ENCODE data around the gene SRR. TPM values are rescaled to one million over a fixed set of nuclear protein-coding genes. Genes with fewer than 3 reads are reported as not detected.
"Not testable (repeated sequence)": the region's sequence is repeated elsewhere in the genome, so short reads cannot be mapped to it uniquely, and the experiment has no call there.

SRR gene
- total RNA-seq, 2 donors from 2014 or later = 11.8 to 19.1 TPM

DNA sequence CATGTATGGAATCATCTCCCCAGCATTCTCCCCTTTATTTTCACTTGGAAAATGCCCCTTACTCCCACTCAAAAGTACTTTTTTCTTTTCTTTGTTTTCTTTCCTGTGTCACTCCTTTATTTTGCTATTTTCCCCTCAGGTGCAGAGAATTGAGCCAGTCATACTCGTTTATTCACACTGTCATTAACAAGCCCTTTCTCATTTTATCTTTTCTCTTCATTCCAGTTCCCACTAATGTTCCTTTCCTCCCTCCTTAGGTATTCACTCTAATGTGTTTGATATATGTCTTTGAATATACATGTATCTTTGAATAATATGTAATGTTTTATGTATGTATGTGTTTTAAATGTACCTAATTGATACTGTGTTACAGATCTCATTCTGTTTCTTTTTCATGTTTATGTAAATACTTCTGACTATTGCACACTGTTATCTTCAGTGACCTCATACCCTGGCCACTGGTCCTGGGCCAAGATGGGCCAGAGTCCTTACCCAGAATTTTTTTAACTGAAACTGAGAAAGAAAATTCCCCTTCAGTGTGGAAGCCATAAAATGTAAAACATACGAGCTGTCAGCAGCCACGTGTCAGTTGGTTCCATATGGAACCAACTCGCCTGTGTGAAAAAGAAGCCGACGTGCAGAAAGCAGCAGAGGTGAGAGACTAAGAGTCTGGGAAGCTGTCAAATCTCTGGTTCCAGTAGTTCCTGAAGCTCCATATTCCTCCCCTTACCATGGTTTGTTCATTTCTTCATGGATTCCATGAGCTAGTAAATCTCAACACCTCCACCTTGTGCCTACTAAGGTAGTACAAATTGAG lies 5.8 kb downstream of the SRR start:
- H3K27me3 Mint-ChIP-seq = no peaks in the 10 kb centered on the region
- peaks cover 16% of the 10 kb centered on the region for H3K4me1 Mint-ChIP-seq
- ATAC-seq (replicated peaks) = no peak
- H3K9me3 Mint-ChIP-seq = no peaks in the 10 kb centered on the region
- peaks cover 12% of the 10 kb centered on the region for H3K36me3 Mint-ChIP-seq (ENCODE audit: low read depth)
- no peak overlapping the region for H3K4me3 Mint-ChIP-seq
- H3K27ac Mint-ChIP-seq = peak overlapping the region; percentile 10

DNA sequence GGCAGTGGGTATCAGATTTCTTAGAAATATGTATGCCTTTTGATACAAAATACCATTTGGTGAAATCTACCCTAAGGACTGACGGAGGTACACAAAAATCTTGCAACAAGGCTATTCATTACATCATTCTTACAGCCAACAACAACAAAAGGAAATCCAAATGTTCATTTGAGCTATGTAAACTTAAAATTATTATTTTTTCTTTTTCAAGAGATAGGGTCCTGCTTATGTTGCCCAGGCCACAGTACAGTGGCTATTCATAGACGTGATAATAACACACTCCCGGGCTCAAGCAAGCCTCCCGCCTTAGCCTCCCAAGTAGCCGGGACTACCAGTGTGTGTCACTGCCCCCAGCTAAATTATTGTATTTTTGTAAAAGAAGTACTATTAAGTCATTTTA lies 9.0 kb downstream of the SRR start:
- ATAC-seq (replicated peaks) = no peak
- Mint-ChIP-seq H3K27me3 (no peaks in the 10 kb centered on the region), H3K36me3 (ENCODE audit: low read depth) (peaks cover 6% of the 10 kb centered on the region), H3K27ac (no peak overlapping the region), H3K4me1 (peaks cover 5% of the 10 kb centered on the region), H3K4me3 (no peak overlapping the region), H3K9me3 (no peaks in the 10 kb centered on the region)

DNA sequence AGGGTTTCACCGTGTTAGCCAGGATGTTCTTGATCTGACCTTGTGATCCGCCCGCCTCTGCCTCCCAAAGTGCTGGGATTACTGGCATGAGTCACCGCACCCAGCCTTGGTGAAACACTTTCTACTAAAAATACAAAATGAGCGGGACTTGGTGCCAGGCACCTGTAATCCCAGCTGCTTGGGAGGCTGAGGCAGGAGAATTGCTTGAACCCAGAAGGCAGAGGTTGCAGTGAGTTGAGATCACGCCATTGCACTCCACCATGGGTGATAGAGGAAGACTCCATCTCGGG lies 13.1 kb downstream of the SRR start:
- H3K27me3 Mint-ChIP-seq, H3K27ac Mint-ChIP-seq: not testable (repeated sequence)
- peaks cover 20% of the 10 kb centered on the region for H3K36me3 Mint-ChIP-seq (ENCODE audit: low read depth)

DNA sequence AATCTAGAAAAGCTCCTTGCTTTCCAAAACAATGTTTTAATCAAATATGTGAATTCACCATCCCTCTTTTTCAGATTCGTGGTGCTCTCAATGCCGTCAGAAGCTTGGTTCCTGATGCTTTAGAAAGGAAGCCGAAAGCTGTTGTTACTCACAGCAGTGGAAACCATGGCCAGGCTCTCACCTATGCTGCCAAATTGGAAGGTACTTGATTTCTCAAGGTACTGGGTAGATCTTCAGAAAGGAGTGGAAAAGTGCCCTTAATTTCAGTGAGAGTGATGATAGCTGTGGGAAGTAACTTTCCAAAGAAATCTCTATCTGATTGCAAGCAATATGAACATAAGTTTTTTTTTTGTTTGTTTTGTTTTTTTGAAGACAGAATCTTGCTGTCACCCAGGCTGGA lies 14.0 kb downstream of the SRR start:
- Mint-ChIP-seq H3K27me3 (no peaks in the 10 kb centered on the region), H3K27ac (no peak overlapping the region), H3K4me3 (no peak overlapping the region), H3K4me1 (peaks cover 5% of the 10 kb centered on the region), H3K9me3 (no peaks in the 10 kb centered on the region), H3K36me3 (ENCODE audit: low read depth) (peaks cover 20% of the 10 kb centered on the region)
- ATAC-seq (replicated peaks) = no peak

More for the DNA sequence above, 13.1 kb downstream of the SRR start:
- H3K4me3 Mint-ChIP-seq; H3K4me1 Mint-ChIP-seq; ATAC-seq (replicated peaks); H3K9me3 Mint-ChIP-seq: not testable (repeated sequence)

DNA sequence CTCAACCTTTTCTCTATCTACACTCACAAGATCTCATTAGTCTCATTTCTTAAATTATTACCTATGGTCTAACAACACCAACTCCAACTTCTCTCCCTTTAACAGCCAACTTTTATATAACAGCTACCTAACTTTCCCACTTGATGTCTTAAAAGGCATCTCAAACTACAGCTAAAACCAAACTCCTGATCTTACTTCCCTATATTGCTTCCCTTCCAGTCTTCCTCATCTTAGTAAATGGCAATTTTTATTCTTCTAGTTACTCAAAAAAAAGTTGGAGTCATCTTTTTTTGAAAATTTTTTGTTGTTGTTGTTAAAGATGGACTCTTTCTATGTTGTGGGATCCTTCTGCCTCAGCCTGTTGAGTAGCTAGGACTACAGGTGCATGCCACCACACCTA lies 15.3 kb downstream of the SRR start:
- ATAC-seq (replicated peaks) = no peak
- Mint-ChIP-seq H3K4me1 (peaks cover 5% of the 10 kb centered on the region), H3K27me3 (no peaks in the 10 kb centered on the region), H3K4me3 (no peak overlapping the region), H3K36me3 (ENCODE audit: low read depth) (peaks cover 20% of the 10 kb centered on the region), H3K27ac (no peak overlapping the region), H3K9me3 (no peaks in the 10 kb centered on the region)

DNA sequence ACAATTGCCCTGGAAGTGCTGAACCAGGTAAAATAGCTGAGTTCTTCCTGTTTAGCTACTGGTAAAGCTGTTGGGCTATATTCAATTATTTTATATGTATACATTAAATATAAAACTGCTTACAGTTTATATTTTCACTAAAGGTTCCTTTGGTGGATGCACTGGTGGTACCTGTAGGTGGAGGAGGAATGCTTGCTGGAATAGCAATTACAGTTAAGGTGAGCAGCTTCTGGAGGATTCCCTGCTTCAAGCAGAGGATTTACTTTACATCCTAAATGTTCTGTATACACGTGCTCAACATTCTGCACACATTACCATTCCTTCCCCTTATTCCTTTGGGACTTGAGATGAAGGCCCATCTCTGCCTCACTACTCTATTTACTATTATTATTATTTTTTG lies 17.6 kb downstream of the SRR start:
- H3K27me3 Mint-ChIP-seq = no peaks in the 10 kb centered on the region
- H3K4me3 Mint-ChIP-seq = no peak overlapping the region
- no peaks in the 10 kb centered on the region for H3K9me3 Mint-ChIP-seq
- H3K27ac Mint-ChIP-seq = no peak overlapping the region
- peaks cover 5% of the 10 kb centered on the region for H3K4me1 Mint-ChIP-seq
- ATAC-seq (replicated peaks) = no peak
- H3K36me3 Mint-ChIP-seq (ENCODE audit: low read depth) = peaks cover 20% of the 10 kb centered on the region

DNA sequence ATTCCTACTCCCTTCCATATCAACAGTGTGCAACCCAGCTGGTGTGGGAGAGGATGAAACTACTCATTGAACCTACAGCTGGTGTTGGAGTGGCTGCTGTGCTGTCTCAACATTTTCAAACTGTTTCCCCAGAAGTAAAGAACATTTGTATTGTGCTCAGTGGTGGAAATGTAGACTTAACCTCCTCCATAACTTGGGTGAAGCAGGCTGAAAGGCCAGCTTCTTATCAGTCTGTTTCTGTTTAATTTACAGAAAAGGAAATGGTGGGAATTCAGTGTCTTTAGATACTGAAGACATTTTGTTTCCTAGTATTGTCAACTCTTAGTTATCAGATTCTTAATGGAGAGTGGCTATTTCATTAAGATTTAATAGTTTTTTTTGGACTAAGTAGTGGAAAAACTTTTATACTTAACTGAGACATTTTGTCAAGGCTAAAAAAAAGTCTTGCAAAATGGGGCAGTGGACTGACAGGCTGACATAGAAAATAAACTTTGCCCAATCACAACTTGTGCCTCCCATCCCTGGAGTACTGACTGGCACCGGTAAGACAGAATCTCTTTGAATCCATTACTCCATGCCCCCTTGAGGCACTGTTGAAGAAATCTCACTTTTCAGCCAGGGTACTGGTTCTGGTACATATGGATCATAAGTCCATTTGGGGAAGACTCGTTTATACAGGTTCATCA lies 20.0 kb downstream of the SRR start:
- no peak overlapping the region for H3K4me3 Mint-ChIP-seq
- no peak overlapping the region for H3K27ac Mint-ChIP-seq
- H3K27me3 Mint-ChIP-seq = no peaks in the 10 kb centered on the region
- no peak for ATAC-seq (replicated peaks)
- no peaks in the 10 kb centered on the region for H3K9me3 Mint-ChIP-seq
- peaks cover 18% of the 10 kb centered on the region for H3K36me3 Mint-ChIP-seq (ENCODE audit: low read depth)
- peaks cover 5% of the 10 kb centered on the region for H3K4me1 Mint-ChIP-seq

DNA sequence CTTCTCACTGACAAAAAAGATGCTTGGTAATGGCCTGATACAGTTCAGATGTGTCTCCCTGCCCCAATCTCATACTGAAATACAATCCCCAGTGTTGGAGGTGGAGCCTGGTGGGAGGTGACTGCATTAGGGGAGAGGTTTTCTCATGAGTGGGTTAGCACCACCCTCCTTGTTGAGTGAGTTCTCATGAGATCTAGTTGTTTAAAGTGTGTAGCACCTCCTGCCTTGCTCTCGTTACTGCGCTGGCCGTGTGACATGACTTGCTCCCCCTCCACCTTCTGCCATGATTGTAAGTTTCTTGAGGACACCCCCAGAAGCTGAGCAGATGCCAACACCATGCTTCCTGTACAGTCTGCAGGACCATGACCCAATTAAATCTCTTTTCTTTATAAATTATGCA lies 27.6 kb downstream of the SRR start:
- Mint-ChIP-seq H3K36me3 (ENCODE audit: low read depth) (no peaks in the 10 kb centered on the region), H3K4me3 (no peak overlapping the region), H3K9me3 (no peaks in the 10 kb centered on the region), H3K27me3 (no peaks in the 10 kb centered on the region), H3K4me1 (peaks cover 5% of the 10 kb centered on the region), H3K27ac (no peak overlapping the region)
- ATAC-seq (replicated peaks) = no peak

DNA sequence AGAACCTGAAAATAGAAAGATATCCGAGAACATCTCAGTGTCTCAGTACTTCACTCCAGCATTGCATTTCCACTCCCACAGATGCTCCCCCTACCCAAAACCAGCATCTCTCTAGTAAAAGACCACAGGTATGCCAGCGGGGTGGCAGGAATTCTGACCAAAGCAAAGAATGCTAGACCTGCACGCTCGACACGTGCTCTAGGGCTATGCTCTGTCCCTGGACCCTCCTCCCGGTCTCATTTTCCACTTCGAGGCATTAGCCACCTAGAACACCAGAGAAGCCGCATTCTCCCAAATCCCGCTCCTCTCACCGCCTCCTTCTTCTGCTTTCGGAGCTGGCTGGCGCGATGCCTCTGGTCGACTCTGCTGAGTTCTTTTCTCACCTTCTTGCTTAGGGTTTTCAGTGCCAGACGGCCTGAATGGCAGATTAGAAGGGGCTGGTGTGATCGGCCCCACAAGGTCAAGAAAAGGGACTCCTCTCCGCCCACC lies 32.0 kb downstream of the SRR start:
- ATAC-seq (replicated peaks) = no peak
- no peaks in the 10 kb centered on the region for H3K9me3 Mint-ChIP-seq
- H3K27me3 Mint-ChIP-seq = no peaks in the 10 kb centered on the region
- peaks cover 4% of the 10 kb centered on the region for H3K4me1 Mint-ChIP-seq
- no peak overlapping the region for H3K4me3 Mint-ChIP-seq
- H3K36me3 Mint-ChIP-seq (ENCODE audit: low read depth) = no peaks in the 10 kb centered on the region
- peak overlapping the region; percentile 98 for H3K27ac Mint-ChIP-seq

DNA sequence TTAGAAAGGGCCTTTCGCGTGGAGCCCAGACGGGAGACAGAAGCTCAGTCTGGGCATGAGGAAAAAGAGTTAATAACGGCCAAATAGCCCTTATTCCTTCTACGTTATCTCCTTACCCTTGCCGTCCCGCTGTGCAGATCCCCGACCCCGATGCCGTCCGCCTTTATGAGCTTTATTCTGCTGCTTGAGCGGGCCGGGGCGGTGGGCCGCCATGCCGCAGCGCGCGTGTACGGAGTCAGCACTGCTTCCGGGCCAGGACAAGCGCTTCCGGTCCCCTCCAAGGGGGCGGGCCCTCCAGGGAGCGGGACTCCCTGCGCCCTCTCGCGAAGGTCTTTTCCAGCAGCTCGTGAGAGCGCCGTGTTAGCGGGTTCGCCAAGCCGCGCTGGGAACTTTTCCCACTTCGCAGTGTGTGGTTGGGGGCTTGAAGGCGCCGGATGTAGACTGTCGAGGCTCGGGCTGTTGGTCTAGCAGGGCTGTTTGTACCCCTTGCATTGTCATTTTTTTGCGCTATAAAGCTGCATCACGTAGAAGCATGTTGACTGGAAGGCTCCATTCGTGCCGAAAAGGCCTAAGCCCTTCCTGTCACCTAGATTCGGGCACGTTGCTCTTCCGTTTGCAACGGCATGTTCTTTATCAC lies 32.6 kb downstream of the SRR start, which contains the start of gene TSR1:
TSS of gene TSR1 (minus strand) at position 243 of the 637 bp plus-strand sequence. CDS start at position 213, 30 bp downstream.
- peak; percentile 95 for ATAC-seq (replicated peaks)
- Mint-ChIP-seq H3K4me3 (no peak within 1 kb of the TSS), H3K9me3 (no peaks in the 10 kb centered on the region)

DNA sequence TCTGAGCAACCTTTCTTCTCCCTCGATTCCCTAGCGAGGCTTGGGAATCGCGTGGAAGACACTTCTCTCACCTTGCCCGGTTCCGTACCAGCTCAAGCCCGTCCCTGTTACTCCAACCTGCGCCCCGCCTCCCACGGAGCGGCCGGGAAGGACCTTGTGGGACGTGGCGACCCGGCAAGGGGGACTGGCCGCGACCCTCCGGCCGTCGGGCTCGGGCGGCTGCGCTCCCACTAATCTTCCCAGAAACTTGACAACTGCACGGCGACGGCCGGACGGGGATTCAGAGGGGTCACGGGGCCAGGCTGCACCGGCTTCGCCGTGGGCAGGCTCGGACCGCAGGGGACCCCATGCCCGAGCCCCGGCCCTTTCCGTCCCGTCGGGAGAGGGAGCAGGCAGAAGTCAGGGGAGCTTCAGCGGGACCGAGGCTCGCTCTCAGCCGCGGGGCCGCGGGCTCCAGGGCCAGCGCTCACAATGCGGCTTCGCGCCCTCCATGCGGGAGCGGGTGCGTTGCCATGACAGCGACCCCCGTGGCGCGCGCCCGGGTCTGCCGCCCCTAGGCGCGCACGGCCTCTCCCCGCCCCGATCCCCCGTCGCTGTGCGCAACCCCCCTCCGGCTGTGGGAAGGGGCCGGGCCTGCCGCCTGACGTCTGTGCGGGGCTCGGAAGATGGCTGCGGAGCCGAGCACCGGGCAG lies 33.2 kb downstream of the SRR start, which contains the start of gene SGSM2:
TSS of gene SGSM2 (plus strand) at position 650 of the 692 bp plus-strand sequence. CDS start 188 bp downstream, outside the sequence.
- Mint-ChIP-seq H3K4me3 (peak within 1 kb of the TSS; percentile 81), H3K9me3 (no peaks in the 10 kb centered on the region), H3K27ac (peak within 1 kb of the TSS; percentile 98), H3K27me3 (no peaks in the 10 kb centered on the region), H3K4me1 (peaks cover 4% of the 10 kb centered on the region), H3K36me3 (ENCODE audit: low read depth) (peaks cover 5% of the 10 kb centered on the region)
- ATAC-seq (replicated peaks) = peak; percentile 45

More for the DNA sequence above, 32.6 kb downstream of the SRR start, which contains the start of gene TSR1:
- no peaks in the 10 kb centered on the region for H3K27me3 Mint-ChIP-seq
- H3K4me1 Mint-ChIP-seq = peaks cover 4% of the 10 kb centered on the region
- peak within 1 kb of the TSS; percentile 98 for H3K27ac Mint-ChIP-seq
- no peaks in the 10 kb centered on the region for H3K36me3 Mint-ChIP-seq (ENCODE audit: low read depth)

DNA sequence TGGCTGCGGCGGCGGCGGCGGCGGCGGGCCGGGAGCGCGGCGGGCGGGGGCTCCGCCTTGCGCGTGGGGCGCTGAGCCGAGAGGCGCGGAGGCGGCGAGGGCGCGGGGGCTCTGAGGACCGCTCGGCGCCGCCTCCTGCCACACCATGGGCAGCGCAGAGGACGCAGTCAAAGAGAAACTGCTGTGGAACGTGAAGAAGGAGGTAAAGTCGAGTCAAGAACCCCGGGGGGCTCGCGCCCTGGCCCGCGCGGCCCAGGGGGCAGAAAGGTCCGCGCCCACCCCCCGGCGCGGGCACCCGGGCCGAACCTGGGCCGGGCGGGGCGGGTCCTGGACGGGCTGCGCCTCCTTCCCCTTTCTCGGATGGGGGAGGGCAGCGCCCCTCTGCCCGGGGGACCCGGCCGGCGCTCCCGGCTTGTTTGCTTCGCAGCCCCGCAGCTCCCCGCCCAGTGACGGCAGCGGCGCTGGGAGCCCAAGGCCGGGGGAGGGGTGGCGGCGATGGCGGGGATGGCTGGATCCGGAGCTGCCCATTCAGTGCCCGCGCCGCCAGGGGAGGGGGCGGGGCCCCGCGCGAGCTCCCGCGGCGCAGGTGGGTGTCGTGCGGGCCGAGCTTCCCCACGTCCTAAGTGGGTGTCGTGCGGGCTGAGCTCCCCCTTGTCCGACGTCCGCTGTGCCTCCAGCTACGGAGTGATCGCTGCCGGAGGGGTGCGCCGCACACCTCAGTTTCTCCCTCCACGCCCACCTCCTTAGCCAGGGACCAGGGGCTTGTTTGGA lies 34.0 kb downstream of the SRR start:
- H3K27ac Mint-ChIP-seq = no peak overlapping the region
- H3K36me3 Mint-ChIP-seq (ENCODE audit: low read depth) = peaks cover 6% of the 10 kb centered on the region
- no peaks in the 10 kb centered on the region for H3K27me3 Mint-ChIP-seq
- no peaks in the 10 kb centered on the region for H3K9me3 Mint-ChIP-seq
- H3K4me1 Mint-ChIP-seq = peaks cover 4% of the 10 kb centered on the region
- H3K4me3 Mint-ChIP-seq = peak overlapping the region; percentile 81
- peak; percentile 57 for ATAC-seq (replicated peaks)

DNA sequence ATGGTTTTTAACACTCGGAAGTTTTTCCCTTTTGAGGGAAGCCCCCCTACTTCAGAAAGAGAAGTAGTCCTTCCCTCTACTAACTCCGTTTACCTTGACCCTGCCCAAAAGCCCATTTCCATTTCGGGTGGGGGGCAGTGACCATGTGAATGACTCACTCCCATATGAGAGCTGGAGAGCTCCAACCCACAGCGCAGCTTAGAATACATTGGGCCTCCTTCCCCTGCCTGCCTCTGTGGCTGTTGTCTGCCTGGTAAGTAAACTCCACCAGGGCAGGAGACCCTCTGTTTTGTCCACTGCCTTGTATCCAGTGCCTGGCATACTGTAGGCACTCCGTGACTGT lies 34.5 kb downstream of the SRR start:
- H3K4me3 Mint-ChIP-seq = peak overlapping the region; percentile 81
- ATAC-seq (replicated peaks) = no peak
- peaks cover 6% of the 10 kb centered on the region for H3K36me3 Mint-ChIP-seq (ENCODE audit: low read depth)
- no peaks in the 10 kb centered on the region for H3K27me3 Mint-ChIP-seq
- H3K9me3 Mint-ChIP-seq = no peaks in the 10 kb centered on the region
- peaks cover 4% of the 10 kb centered on the region for H3K4me1 Mint-ChIP-seq
- peak overlapping the region; percentile 68 for H3K27ac Mint-ChIP-seq

DNA sequence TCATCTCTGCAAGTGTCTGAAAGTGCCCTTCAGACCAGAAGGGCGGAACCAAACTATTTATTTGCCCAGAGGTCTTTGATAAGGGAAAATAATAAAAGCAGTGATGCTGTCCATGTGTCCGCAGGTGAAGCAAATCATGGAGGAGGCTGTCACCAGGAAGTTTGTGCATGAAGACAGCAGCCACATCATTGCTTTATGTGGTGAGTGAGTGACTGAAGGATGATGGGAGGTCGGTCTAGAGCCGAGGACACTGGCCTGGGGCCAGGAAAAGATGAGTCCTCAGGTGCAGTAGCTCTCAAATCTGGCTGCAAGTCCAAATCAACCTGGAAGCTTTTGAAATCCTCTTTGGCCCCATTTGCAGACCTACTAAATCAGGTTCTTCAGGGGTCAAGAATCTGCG lies 39.7 kb downstream of the SRR start:
- H3K4me1 Mint-ChIP-seq = peaks cover 2% of the 10 kb centered on the region
- no peak overlapping the region for H3K4me3 Mint-ChIP-seq
- H3K9me3 Mint-ChIP-seq = no peaks in the 10 kb centered on the region
- H3K27me3 Mint-ChIP-seq = no peaks in the 10 kb centered on the region
- no peak overlapping the region for H3K27ac Mint-ChIP-seq
- ATAC-seq (replicated peaks) = peak; percentile 70
- H3K36me3 Mint-ChIP-seq (ENCODE audit: low read depth) = peaks cover 17% of the 10 kb centered on the region

Data from activated T-helper 17 cell treated with anti-CD3 and anti-CD28 coated beads, Interleukin-2, amount 50 U/mL, for 72 hours (primary cell).